ENCODE results near the gene CHRD.

Gene CHRD

GRCh38 chr3:184347321-184348056 is 32.4 kb upstream of the CHRD start:
- no peak for DNase-seq

- no peak for DNase-seq
Observed at GRCh38 chr3:184348057-184348382, 31.8 kb upstream of the CHRD start.

GRCh38 chr3:184349563-184350470 is 30.0 kb upstream of the CHRD start:
- no peak for DNase-seq

DNA sequence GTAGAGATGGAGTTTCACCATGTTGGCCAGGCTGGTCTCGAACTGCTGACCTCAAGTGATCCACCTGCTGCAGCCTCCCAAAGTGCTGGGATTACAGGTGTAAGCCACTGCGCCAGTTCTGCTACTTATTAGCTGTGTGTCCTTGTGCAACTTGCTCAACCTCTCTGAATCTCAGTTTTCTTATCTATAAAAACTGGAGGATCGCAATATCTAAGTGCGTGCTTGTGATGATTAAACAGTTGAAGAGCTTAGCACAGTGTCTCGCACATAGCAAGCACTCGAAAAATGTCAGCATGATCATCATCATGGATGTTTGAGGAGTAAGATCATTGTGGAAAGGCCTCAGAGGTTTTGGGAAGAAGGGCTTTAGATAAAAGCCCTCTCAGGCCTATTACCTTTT is 29.2 kb upstream of the CHRD start:
- no peak for DNase-seq

GRCh38 chr3:184351511-184352148 is 28.2 kb upstream of the CHRD start:
- DNase-seq = no peak

DNA sequence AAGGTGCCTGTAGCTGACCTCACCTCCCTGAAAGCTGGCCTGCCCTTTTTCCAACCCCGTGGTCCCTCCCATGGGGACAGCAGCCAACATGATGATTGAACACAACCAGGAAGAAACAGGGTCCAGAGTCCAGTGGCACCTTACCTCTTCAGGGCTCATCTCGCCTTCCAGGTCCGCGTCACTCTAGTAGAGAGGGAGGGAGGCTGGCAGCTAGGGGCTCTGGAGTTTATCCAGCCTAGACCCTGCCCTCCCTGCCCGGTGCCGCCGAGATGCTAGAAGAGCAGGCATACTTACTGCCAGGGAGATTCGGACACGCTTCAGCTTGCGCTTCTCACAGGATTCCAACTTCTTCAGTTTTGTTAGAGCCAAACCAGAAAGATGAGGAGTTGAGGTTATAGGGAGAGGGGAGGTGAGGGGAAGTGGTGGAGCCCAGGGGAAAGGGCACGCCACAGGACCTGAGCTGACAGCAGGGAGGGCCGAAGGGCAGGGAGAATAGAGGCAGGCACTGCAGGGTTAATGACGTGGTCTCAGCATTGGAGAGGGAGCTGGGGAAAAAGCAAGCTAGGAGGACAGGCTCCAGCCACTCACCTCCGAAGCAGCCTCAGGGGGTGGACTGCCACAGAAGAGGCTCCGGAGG is 27.6 kb upstream of the CHRD start:
- DNase-seq = no peak

GRCh38 chr3:184352897-184353545 is 26.8 kb upstream of the CHRD start:
- DNase-seq = no peak

DNA sequence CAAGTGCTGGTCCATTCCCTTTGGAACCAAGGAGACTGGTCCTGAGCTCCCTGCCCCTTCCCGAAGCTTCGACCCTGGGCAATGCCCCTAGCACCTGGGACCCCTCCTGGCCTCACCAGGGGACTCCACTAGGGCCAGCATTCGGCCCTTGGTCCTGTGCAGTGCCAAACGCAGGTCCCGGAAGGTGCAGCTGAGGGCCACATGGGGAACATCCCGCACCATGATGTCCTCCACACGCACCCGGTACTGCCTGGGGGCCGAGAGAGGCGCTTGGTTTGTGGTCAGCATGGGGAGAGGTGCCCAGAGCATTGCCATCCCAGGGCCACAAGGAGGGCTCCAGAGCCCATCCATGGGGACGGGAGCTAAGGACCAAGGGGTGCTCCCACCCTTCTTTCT is 26.3 kb upstream of the CHRD start:
- DNase-seq = no peak

- peak; percentile 24 to 61 (median 36) for DNase-seq
Observed at GRCh38 chr3:184354121-184354728, 25.6 kb upstream of the CHRD start.

- DNase-seq = no peak
Observed at GRCh38 chr3:184354754-184355153, 25.1 kb upstream of the CHRD start.

DNA sequence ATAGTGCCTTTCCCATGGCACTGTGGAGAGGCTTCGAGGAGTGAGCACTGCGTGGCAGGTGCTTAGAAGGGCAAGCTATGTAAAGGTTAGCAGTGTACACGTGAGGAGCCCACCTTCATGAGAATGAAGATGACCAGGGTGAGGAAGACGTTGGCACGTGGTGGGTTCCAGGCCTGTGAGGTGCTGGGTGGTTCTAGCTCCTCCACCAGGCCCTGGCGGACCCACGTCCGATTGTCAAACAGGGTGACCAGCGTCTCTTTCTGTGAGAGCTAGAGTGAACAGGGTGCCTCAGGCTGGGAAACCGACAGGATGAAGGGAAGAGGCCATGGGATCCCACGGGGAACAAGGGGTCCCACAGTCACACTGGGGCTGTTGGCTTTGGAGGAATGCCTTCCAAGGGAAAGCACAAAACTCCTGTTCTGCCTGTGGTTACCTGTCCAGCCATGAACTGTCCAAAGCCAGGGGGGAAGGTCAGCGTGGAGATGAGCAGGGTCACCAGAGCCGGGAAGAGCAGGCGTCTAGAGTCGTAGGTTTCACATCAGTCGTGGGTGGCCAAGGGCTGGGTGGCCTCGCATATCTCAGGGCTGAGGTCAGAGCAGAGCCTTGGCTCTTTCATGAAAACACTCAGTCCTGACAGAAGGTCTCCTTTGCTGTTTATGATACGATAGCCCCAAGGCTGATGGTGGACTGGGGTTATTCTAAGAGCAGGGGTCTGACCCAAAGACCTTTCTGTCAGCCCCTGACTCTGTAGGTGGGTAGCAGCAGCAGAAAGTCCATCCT is 24.4 kb upstream of the CHRD start:
- DNase-seq = no peak

GRCh38 chr3:184357248-184358123 is 22.4 kb upstream of the CHRD start:
- DNase-seq = no peak

- DNase-seq = no peak
Observed at GRCh38 chr3:184358124-184358767, 21.6 kb upstream of the CHRD start.

GRCh38 chr3:184358921-184359350 is 20.9 kb upstream of the CHRD start:
- DNase-seq = no peak

DNA sequence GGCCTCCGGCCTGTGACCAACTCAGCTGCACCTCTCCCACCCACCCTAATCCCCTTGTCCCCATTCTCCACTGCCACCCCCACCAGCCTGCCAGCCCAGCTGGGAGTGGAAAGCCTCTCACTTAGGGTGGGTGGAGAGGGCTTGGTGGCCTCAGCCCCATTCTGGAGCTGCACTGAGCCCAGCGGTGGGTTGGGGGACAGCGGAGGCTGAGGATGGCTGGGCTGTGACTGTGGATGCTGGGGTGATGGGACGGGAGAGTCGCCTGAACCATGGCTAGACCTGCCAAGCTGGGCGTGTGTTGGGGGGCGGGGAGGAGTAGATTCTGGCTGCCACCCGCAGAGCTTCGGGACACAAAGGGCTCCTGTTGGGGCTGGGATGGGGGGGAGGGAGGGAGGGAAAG is 20.2 kb upstream of the CHRD start:
- DNase-seq = no peak

- DNase-seq = no peak
Observed at GRCh38 chr3:184360070-184360928, 19.6 kb upstream of the CHRD start.

DNA sequence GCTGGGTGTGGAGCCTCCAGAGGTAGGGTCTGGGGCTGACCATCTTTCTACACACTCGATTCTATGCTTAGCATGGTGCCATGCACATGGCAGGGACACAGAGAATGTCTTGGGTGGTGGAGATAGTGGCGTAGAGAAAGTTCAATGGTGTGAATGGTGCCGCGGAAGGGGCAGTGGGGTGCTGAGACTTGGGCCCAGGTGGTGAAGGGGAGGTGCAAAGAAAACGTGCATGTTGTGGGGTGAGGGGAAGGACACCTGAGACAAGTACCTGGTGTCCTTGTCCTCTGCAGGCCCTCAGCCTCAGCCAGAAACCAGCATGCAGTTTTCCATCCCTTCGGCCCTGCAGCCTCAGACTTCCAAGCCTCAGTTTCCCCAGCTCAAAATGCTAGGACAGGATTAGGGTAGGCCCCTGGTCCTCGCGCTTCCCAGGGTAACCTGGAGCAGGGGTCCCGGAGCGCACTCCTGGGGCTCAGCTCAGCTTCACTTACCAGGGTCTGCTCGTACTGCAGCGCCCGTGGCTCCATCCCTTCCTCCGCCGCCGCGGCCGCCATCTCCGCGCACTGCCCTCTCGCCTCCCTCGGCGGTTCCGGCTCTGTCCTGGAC is 18.8 kb upstream of the CHRD start:
- DNase-seq = no peak

DNA sequence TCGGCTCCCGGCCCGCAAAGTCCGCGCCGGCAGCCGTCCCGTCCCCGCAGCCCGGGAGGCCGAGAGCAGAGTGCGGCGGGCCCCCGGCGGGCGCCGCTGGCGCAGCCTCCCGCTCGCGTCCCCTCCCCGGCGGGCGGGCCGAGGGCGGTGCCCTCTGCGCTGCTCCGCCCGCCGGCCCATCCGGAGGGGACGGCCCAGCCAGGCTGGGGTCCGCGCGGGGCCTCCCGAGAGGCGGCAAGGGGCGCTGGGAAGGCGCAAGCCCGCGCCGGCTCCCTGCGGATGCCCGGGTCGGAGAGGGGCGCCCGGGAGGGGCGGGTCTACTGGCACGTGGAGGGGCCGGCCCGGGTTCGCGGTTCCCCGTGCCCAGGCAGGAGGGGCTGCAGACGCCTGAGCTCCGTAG is 18.3 kb upstream of the CHRD start, which contains the start of the genes CLCN2 and POLR2H:
TSS of gene CLCN2 (minus strand) at position 74 of the 400 bp plus-strand sequence. CDS start 126 bp downstream, outside the sequence.
TSS of gene POLR2H (plus strand) at position 179 of the 400 bp plus-strand sequence. CDS start 1,783 bp downstream, outside the sequence.
- DNase-seq = peak in 1 of 4 experiments; percentile 15
